IMR-90 (cell line): ENCODE measurements around the gene NUP210. TPM values are rescaled to one million over a fixed set of nuclear protein-coding genes. Genes with fewer than 3 reads are reported as not detected.

Experiments used
- ATAC-seq: fragments of 200-7000 bp; cut with Tn5 transposase; 2 replicates; pipeline ENCODE4 v1.9.1; 2020; ENCODE audit warnings: low read depth, mild to moderate bottlenecking, moderate library complexity
- BruUV-seq: library from RNA; stranded (reverse); fragments of 400-500 nt; replicated peaks from 2 replicates; lab custom pipeline; 2021; lab: Mats Ljungman, UMichigan
- CTCF ChIA-PET: fragments of 300-600 bp; formaldehyde crosslinking; extraction: SDS; loops from one replicate; lab custom pipeline; 2021; ENCODE audit warnings: antibody characterized with exemption; lab: Yijun Ruan, JAX
- POLR2A ChIA-PET: fragments of 300-600 bp; sonication (Branson Sonifier 250); formaldehyde crosslinking; loops from one replicate; lab custom pipeline; 2022; ENCODE audit warnings: antibody characterized with exemption; ENCODE audit not compliant: unreplicated experiment; lab: Charles Lee
- DNase-seq: peaks from one replicate; pipeline ENCODE4 v3.0.0; 2013
- H2AFZ ChIP-seq: replicated peaks from 2 replicates; pipeline ENCODE3; 2013; ENCODE audit warnings: low read length, mild to moderate bottlenecking; ENCODE audit not compliant: poor library complexity
- H2AK5ac ChIP-seq: 2 replicates; pipeline ENCODE4 v1.6.1; 2013; ENCODE audit warnings: low read depth, low read length, inconsistent platforms
- H2AK9ac ChIP-seq: replicated peaks from 2 replicates; pipeline ENCODE3; 2013; ENCODE audit warnings: mild to moderate bottlenecking, low read depth, low read length, moderate library complexity; ENCODE audit not compliant: poor library complexity
- H2BK120ac ChIP-seq: 2 replicates; pipeline ENCODE4 v1.6.1; 2013; ENCODE audit warnings: low read depth, low read length, inconsistent platforms
- H2BK15ac ChIP-seq: 3 replicates; pipeline ENCODE4 v1.6.1; 2013; ENCODE audit warnings: low read depth, low read length, inconsistent platforms
- H2BK20ac ChIP-seq: 2 replicates; pipeline ENCODE4 v1.6.1; 2013; ENCODE audit warnings: low read depth, mild to moderate bottlenecking, inconsistent platforms, low read length, moderate library complexity
- H2BK5ac ChIP-seq: 2 replicates; pipeline ENCODE4 v1.6.1; 2013; ENCODE audit warnings: mild to moderate bottlenecking, low read depth, low read length, inconsistent platforms; ENCODE audit not compliant: poor library complexity, severe bottlenecking
- H3K14ac ChIP-seq: replicated peaks from 2 replicates; pipeline ENCODE4 v1.6.1; 2013; ENCODE audit warnings: low read depth, low read length, inconsistent platforms
- H3K18ac ChIP-seq: 2 replicates; pipeline ENCODE4 v1.6.1; 2013; ENCODE audit warnings: low read depth, low read length, control low read depth
- H3K23ac ChIP-seq: 2 replicates; pipeline ENCODE4 v1.6.1; 2013; ENCODE audit warnings: low read depth, low read length, inconsistent platforms
- H3K27ac ChIP-seq: 2 replicates; pipeline ENCODE4 v1.5.1; 2013; ENCODE audit warnings: mild to moderate bottlenecking, control low read depth, low read length; ENCODE audit not compliant: insufficient read depth
- H3K27me3 ChIP-seq: 2 replicates; pipeline ENCODE4 v1.6.1; 2013; ENCODE audit warnings: low read length; ENCODE audit not compliant: control insufficient read depth, insufficient read depth
- H3K36me3 ChIP-seq: 2 replicates; pipeline ENCODE4 v1.6.1; 2013; ENCODE audit warnings: low read length, mixed read lengths; ENCODE audit not compliant: control insufficient read depth, insufficient read depth
- H3K4ac ChIP-seq: 2 replicates; pipeline ENCODE4 v1.6.1; 2013; ENCODE audit warnings: low read depth, low read length, inconsistent platforms
- H3K4me1 ChIP-seq: 2 replicates; pipeline ENCODE4 v1.6.1; 2013; ENCODE audit warnings: low read length, mixed read lengths; ENCODE audit not compliant: control insufficient read depth, insufficient read depth
- H3K4me2 ChIP-seq: 2 replicates; pipeline ENCODE4 v1.6.1; 2013; ENCODE audit warnings: low read depth, mild to moderate bottlenecking, control low read depth, low read length, moderate library complexity
- H3K4me3 ChIP-seq: 2 replicates; pipeline ENCODE4 v1.5.1; 2013; ENCODE audit warnings: low read depth, mild to moderate bottlenecking, control low read depth, low read length, moderate library complexity; ENCODE audit not compliant: insufficient read depth
- H3K56ac ChIP-seq: 2 replicates; pipeline ENCODE4 v1.6.1; 2013; ENCODE audit warnings: low read length, inconsistent platforms; ENCODE audit not compliant: insufficient read depth; ENCODE audit errors: extremely low read depth
- H3K79me1 ChIP-seq, 2 experiments: 2 replicates each; pipeline ENCODE4 v1.6.1; 2013; ENCODE audit warnings: low read length in 2 of 2, inconsistent platforms in 1 of 2, low read depth in 1 of 2
- H3K9ac ChIP-seq: 2 replicates; pipeline ENCODE4 v1.6.1; 2013; ENCODE audit warnings: low read depth, low read length, control low read depth
- H3K9me1 ChIP-seq: 2 replicates; pipeline ENCODE4 v1.6.1; 2013; ENCODE audit warnings: low read length, inconsistent platforms; ENCODE audit not compliant: insufficient read depth
- H3K9me3 ChIP-seq: 2 replicates; pipeline ENCODE4 v1.6.1; 2013; ENCODE audit warnings: low read length; ENCODE audit not compliant: control insufficient read depth, insufficient read depth
- H4K20me1 ChIP-seq: 2 replicates; pipeline ENCODE4 v1.6.1; 2013; ENCODE audit warnings: low read length, inconsistent platforms; ENCODE audit not compliant: insufficient read depth
- H4K5ac ChIP-seq: 2 replicates; pipeline ENCODE4 v1.6.1; 2013; ENCODE audit warnings: mild to moderate bottlenecking, low read depth, low read length, control low read depth
- H4K8ac ChIP-seq, 2 experiments: 2 replicates each; pipeline ENCODE4 v1.6.1; 2013; ENCODE audit warnings: low read depth in 2 of 2, low read length in 2 of 2, control low read depth in 1 of 2, inconsistent platforms in 1 of 2
- H4K91ac ChIP-seq: 2 replicates; pipeline ENCODE4 v1.6.1; 2013; ENCODE audit warnings: low read depth, low read length, inconsistent platforms; ENCODE audit not compliant: insufficient read depth
- BHLHE40 ChIP-seq: fragments of 150-350 bp; IDR thresholded peaks from 2 replicates; pipeline ENCODE4 v1.6.1; 2016; ENCODE audit warnings: mild to moderate bottlenecking, low read depth, low read length
- CEBPB ChIP-seq: IDR thresholded peaks from 2 replicates; pipeline ENCODE4 v1.6.1; 2012; ENCODE audit warnings: low read depth, low read length, improper control_type of control experiment
- CHD1 ChIP-seq: IDR thresholded peaks from 2 replicates; pipeline ENCODE4 v1.6.1; 2012; ENCODE audit warnings: low read depth, low read length, improper control_type of control experiment
- FOS ChIP-seq: fragments of 150-350 bp; IDR thresholded peaks from 2 replicates; pipeline ENCODE4 v1.6.1; 2016; ENCODE audit warnings: low read depth, low read length
- MAFK ChIP-seq: IDR thresholded peaks from 2 replicates; pipeline ENCODE4 v1.6.1; 2012; ENCODE audit warnings: low read depth, low read length, improper control_type of control experiment
- MAZ ChIP-seq: IDR thresholded peaks from 2 replicates; pipeline ENCODE4 v1.6.1; 2012; ENCODE audit warnings: low read depth, mild to moderate bottlenecking, low read length, improper control_type of control experiment, moderate library complexity, borderline replicate concordance
- MXI1 ChIP-seq: IDR thresholded peaks from 2 replicates; pipeline ENCODE4 v1.6.1; 2012; ENCODE audit warnings: low read depth, mild to moderate bottlenecking, low read length, moderate library complexity, borderline replicate concordance
- NFE2L2 ChIP-seq: fragments of 150-350 bp; IDR thresholded peaks from 2 replicates; pipeline ENCODE4 v1.6.1; 2016; ENCODE audit warnings: low read depth, mild to moderate bottlenecking, low read length
- POLR2A ChIP-seq: IDR thresholded peaks from 2 replicates; pipeline ENCODE4 v1.6.1; 2012; ENCODE audit warnings: mild to moderate bottlenecking, low read depth, low read length
- RAD21 ChIP-seq: IDR thresholded peaks from 2 replicates; pipeline ENCODE4 v1.6.1; 2012; ENCODE audit warnings: low read length, improper control_type of control experiment
- RCOR1 ChIP-seq: IDR thresholded peaks from 2 replicates; pipeline ENCODE4 v1.6.1; 2012; ENCODE audit warnings: mild to moderate bottlenecking, low read length, improper control_type of control experiment; ENCODE audit not compliant: insufficient replicate concordance
- RFX5 ChIP-seq: IDR thresholded peaks from 2 replicates; pipeline ENCODE4 v1.8.0; 2012; ENCODE audit warnings: low read depth, mild to moderate bottlenecking, low read length, moderate library complexity
- SMC3 ChIP-seq: fragments of 150-350 bp; IDR thresholded peaks from 2 replicates; pipeline ENCODE4 v1.6.1; 2016; ENCODE audit warnings: low read depth, mild to moderate bottlenecking, antibody characterized with exemption, low read length, moderate library complexity
- USF2 ChIP-seq: fragments of 150-350 bp; IDR thresholded peaks from 2 replicates; pipeline ENCODE4 v1.6.1; 2017; ENCODE audit warnings: mild to moderate bottlenecking, antibody characterized with exemption, low read length, low read depth
- WGBS, 2 experiments: methylation state at CpG; one replicate each; pipeline versions ENCODE4 v1.1.5 to v1.1.7; 2013; ENCODE audit warnings: missing lambda C conversion rate in 2 of 2; ENCODE audit not compliant: insufficient read length in 1 of 2; ENCODE audit errors: extremely low coverage in 2 of 2; 5-methylcytosine and 5-hydroxymethylcytosine counted together
- dilution Hi-C: fragments of 300-500 bp; cut with HindIII; formaldehyde crosslinking; loops from one replicate; pipeline ENCODE4 v1.14.3; 2018; ENCODE audit warnings: low sequenced_read_pairs; ENCODE audit not compliant: unreplicated experiment
- in situ Hi-C: fragments of 300-500 bp; cut with MboI; formaldehyde crosslinking; loops from 3 replicates; pipeline ENCODE4 v1.14.3; 2019; ENCODE audit warnings: low sequenced_read_pairs, inconsistent platforms, mixed read lengths
- intact Hi-C: fragments of 100-400 bp; cut with micrococcal nuclease; formaldehyde crosslinking; loops from 2 replicates; pipeline ENCODE4 v1.10.0; 2022
- polyA plus RNA-seq, 3 experiments: library from polyadenylated mRNA; depleted of rRNA; stranded (reverse); fragments of >200 nt; gene quantifications; 2 replicates each; pipeline ENCODE4 v1.2.3, GENCODE V29; 2012; ENCODE audit warnings: low replicate concordance in 1 of 3
- total RNA-seq: library from RNA; depleted of rRNA; stranded (reverse); fragments of >200 nt; gene quantifications from 2 replicates; pipeline ENCODE4 v1.2.3, GENCODE V29; 2012
- TF ChIP-seq, protein P1 (sequence below): fragments of 150-350 bp; IDR thresholded peaks from 2 replicates; pipeline ENCODE4 v1.6.1; 2016; ENCODE audit warnings: low read depth, mild to moderate bottlenecking, low read length, moderate library complexity, borderline replicate concordance
- TF ChIP-seq, protein P2 (sequence below): conservative IDR thresholded peaks from 2 replicates; pipeline ENCODE4 v1.5.1; 2012; ENCODE audit warnings: mild to moderate bottlenecking, low read depth, low read length, improper control_type of control experiment

Gene NUP210
- total and polyA plus RNA-seq, 2 of the 4 experiments (the other 2 are of a cell fraction), result under 0.01 to 0.03 TPM

- no peak overlapping the region for H2AK9ac ChIP-seq
- no peak overlapping the region for H2AFZ ChIP-seq
- intact Hi-C loops, result no loop called here
- in situ Hi-C loops, result no loop called here
- no peak overlapping the region for H3K4me2 ChIP-seq
- no peak overlapping the region for H2BK15ac ChIP-seq
- no peaks in the 10 kb centered on the region for H3K4me1 ChIP-seq
- WGBS, 2 experiments, result 80% methylated on average over 2 of the region's 8 CpGs; no CpG with 5 or more reads in 1 of the 2 experiments
- no peak overlapping the region for H3K18ac ChIP-seq
- no TSS peak for BruUV-seq
- no peaks in the 10 kb centered on the region for H3K79me1 ChIP-seq
- no peaks in the 10 kb centered on the region for H4K20me1 ChIP-seq
- no peak overlapping the region for H2BK20ac ChIP-seq
- H3K9me1 ChIP-seq, result no peaks in the 10 kb centered on the region
- H3K56ac ChIP-seq, result no peak overlapping the region
- no peak overlapping the region for H3K4ac ChIP-seq
- no peak overlapping the region for H3K9ac ChIP-seq
- ATAC-seq, result no peak
- no peak overlapping the region for H3K27ac ChIP-seq
- TF ChIP-seq POLR2A, result no peak
- no peak for TF ChIP-seq MAFK
- no peak for TF ChIP-seq USF2
- TF ChIP-seq RCOR1, result no peak
- TF ChIP-seq NFE2L2, result no peak
- TF ChIP-seq RFX5, result no peak
- no peak for TF ChIP-seq SMC3
- TF ChIP-seq MAZ, result no peak
- no peak for TF ChIP-seq CHD1
- TF ChIP-seq FOS, result no peak
- no peak for TF ChIP-seq CEBPB
- TF ChIP-seq BHLHE40, result no peak
- TF ChIP-seq, protein P1, sequence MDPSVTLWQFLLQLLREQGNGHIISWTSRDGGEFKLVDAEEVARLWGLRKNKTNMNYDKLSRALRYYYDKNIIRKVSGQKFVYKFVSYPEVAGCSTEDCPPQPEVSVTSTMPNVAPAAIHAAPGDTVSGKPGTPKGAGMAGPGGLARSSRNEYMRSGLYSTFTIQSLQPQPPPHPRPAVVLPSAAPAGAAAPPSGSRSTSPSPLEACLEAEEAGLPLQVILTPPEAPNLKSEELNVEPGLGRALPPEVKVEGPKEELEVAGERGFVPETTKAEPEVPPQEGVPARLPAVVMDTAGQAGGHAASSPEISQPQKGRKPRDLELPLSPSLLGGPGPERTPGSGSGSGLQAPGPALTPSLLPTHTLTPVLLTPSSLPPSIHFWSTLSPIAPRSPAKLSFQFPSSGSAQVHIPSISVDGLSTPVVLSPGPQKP, result no peak
- TF ChIP-seq, protein P2, sequence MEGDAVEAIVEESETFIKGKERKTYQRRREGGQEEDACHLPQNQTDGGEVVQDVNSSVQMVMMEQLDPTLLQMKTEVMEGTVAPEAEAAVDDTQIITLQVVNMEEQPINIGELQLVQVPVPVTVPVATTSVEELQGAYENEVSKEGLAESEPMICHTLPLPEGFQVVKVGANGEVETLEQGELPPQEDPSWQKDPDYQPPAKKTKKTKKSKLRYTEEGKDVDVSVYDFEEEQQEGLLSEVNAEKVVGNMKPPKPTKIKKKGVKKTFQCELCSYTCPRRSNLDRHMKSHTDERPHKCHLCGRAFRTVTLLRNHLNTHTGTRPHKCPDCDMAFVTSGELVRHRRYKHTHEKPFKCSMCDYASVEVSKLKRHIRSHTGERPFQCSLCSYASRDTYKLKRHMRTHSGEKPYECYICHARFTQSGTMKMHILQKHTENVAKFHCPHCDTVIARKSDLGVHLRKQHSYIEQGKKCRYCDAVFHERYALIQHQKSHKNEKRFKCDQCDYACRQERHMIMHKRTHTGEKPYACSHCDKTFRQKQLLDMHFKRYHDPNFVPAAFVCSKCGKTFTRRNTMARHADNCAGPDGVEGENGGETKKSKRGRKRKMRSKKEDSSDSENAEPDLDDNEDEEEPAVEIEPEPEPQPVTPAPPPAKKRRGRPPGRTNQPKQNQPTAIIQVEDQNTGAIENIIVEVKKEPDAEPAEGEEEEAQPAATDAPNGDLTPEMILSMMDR, result no peak
- TF ChIP-seq RAD21, result no peak
- no peak for TF ChIP-seq MXI1
- H3K9me3 ChIP-seq, result peaks cover 2% of the 10 kb centered on the region; the same call in 1 of the 2 replicates
- no peak overlapping the region for H2AK5ac ChIP-seq
- DNase-seq, result no peak
- dilution Hi-C loops, result no loop called here
- H3K4me3 ChIP-seq, result no peak overlapping the region
- H4K91ac ChIP-seq, result no peak overlapping the region
- ChIA-PET CTCF (no interaction called here), POLR2A (no interaction called here)
- H2BK120ac ChIP-seq, result no peak overlapping the region
- H3K23ac ChIP-seq, result no peak overlapping the region
- peaks cover 5% of the 10 kb centered on the region for H3K27me3 ChIP-seq
- no peak overlapping the region for H2BK5ac ChIP-seq
- no peak overlapping the region for H4K5ac ChIP-seq
- H4K8ac ChIP-seq, result no peak overlapping the region
- H3K36me3 ChIP-seq, result no peaks in the 10 kb centered on the region
- H3K14ac ChIP-seq, result no peak overlapping the region
Measured at GRCh38 chr3:13429631-13430291, 9.6 kb upstream of the NUP210 start.
